ENCODE data around the gene NAV2.

The NAV2 gene, protein sequence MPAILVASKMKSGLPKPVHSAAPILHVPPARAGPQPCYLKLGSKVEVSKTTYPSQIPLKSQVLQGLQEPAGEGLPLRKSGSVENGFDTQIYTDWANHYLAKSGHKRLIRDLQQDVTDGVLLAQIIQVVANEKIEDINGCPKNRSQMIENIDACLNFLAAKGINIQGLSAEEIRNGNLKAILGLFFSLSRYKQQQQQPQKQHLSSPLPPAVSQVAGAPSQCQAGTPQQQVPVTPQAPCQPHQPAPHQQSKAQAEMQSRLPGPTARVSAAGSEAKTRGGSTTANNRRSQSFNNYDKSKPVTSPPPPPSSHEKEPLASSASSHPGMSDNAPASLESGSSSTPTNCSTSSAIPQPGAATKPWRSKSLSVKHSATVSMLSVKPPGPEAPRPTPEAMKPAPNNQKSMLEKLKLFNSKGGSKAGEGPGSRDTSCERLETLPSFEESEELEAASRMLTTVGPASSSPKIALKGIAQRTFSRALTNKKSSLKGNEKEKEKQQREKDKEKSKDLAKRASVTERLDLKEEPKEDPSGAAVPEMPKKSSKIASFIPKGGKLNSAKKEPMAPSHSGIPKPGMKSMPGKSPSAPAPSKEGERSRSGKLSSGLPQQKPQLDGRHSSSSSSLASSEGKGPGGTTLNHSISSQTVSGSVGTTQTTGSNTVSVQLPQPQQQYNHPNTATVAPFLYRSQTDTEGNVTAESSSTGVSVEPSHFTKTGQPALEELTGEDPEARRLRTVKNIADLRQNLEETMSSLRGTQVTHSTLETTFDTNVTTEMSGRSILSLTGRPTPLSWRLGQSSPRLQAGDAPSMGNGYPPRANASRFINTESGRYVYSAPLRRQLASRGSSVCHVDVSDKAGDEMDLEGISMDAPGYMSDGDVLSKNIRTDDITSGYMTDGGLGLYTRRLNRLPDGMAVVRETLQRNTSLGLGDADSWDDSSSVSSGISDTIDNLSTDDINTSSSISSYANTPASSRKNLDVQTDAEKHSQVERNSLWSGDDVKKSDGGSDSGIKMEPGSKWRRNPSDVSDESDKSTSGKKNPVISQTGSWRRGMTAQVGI (N-terminal part only)

DNA sequence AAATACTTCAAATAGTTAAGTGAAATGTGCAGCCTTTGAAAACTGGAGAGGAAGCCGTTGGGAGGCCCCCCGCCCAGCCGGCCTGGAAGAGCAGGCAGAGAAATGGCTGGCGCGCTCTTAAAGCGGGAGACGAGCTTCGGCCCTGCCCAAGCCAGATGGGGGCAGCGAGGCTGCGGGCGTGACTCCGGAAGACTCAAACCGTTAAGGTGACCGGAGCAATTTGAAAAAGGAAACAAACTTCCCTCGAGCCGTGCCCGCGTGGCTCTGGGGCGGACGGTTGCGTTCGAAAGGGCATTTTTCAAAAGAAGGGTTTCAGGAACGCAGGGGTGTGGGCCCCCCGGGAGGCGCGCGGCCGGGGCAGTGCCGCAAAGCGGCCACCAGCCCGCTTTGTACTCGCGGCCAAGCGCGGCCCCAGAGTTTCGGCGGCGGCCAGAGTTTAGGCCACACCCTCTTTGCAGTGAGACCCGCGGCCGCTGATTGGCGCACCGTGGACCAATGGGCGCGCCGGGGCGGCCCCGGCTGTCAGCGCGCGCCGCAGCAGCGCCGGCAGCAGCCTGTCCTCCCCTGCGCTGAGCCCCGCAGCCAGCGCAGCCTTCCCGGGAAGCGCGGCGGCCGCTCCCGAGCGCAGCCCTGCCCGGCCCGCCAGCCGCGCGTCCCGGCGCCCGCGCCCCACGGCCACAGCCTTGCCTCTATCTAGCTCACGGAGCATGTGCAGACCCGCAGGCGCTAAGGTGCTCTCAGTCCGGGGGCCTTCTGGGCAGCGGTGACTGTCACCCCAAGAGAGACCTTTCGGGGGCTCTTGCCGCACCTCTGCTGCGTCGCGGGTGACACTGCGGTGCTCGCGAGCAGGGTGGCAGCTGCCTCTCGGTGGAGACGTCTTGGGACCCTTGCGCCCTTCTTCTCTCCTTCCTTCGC lies at the start of gene NAV2:
Gene NAV2, plus strand, starts transcription at position 557 of the 915 bp plus-strand sequence. CDS start 859 bp downstream, outside the sequence.
- peak; percentile 82 for DNase-seq

DNA sequence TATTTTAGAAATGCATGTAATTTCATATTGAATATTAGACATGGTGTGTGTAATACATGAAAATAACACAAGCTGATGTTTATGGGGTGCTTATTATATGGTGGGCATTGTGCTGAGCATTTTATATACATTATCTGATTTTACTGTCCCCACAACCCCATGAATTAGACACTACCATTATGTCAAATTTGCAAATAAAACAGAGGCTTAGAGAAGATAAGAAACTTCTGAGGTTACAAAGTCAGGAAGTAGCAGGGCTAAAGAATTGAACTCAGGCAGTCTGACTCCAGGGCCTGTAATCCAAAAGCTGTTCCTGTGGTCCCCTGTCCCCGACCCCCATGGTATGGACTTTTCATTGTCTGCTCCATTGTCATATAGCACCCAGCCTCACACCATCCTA lies 49.4 kb upstream of the NAV2 start:
- DNase-seq, result no peak

DNA sequence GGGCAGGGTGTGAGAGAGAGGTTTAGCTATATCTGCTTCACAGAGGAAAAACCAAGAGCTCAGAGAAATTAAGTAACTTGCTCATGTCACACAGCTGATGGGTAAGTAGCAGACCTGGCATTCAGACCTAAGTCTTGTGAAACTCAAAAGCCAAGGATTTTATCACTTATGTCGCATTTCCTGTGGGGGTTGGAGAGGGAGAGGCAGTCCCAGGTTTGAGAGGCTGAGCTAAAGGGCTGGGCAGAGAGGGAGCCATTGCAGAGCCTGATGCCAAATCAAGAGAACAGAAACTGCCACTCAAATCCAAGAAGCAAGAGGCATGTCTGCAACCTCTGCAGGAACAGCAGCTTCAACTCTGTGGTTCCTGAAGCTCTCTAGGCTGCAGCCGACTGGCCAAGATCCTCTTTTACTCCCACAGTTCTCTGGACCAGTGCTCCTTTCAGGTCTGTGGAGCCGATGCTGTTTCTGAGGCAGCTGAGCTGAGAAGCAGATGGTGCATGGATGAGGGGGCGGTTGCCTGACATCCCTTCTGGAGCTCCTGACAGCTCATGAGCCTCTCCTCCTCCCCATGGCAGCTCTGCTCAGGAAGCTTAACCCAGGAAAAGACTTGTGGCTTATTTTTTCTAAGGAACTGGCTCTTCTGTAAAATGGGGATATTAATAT lies 47.6 kb upstream of the NAV2 start:
- DNase-seq, result no peak

DNA sequence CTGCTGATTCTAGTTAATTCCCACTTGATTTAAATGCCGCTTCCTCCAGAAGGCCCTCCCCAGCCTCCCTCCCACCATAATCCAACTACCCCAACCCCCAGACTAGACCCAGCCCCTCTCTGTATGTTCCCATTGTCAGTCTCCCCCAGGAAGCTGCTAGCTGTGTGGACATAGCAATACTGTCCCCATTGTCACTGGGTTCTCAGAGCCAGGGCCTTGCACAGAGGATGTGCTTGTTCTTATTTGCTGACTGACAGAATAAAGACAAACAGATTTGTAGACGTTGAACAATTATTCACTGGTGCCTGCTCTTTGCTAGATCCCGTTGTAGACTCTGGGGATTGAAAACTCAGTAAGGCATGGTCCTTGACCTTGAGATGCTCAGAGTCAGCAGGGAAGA lies 45.7 kb upstream of the NAV2 start:
- no peak for DNase-seq

DNA sequence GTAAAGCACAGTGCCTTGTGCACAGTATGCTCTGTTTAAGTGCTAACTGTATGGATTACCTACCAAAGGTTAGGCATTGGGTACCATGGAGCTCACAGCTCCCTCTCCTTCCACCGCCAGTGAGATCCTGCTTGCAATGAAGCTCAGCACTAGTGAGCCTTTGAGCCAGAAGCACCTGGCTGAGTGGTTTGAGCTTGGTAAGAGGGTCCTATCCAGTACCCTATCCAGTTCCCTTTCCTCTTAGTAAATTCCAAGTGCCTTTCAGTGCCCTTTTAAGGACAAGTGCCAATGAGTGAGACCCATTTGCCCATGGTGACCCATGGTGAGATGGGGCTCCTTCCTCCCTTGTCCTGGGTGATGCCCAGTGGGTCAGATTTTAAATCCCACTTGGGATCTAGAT lies 43.1 kb upstream of the NAV2 start:
- no peak for DNase-seq

DNA sequence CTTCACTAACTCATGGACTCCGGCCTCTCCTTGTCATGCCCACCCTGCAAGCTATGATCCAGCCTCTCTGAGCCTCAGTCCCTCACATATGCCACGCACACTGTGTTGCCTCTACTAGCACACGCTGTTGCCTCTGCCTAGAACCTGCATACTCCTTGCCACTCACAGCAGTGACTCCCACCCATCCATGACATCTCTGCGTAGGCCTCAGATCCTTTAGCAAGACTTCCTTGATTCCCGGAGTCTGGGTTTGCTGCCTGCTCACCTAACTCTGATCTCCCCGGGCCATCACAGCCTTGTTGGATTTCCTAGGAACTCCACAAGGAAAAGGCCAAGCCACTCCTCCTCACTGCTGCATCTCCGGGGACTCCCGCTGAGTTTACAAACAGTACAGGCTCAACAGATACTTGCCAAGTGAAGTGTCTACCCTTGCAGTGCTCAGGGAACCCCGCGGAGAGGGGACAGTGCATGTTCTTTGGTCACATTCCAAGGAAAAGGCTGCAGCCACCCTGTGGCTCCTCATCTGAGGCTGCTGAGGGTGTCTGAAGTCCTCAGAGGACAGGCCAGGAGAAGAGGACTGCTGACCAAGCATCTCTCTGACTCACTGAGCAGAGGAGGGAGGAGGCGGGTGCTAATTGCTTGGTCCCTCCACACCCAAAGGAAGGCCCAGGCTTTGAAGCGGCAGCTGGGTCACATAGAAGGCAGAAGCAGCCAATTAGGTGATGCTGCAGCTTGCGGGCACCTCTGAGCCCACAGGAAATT lies 42.4 kb upstream of the NAV2 start:
- DNase-seq, result no peak

DNA sequence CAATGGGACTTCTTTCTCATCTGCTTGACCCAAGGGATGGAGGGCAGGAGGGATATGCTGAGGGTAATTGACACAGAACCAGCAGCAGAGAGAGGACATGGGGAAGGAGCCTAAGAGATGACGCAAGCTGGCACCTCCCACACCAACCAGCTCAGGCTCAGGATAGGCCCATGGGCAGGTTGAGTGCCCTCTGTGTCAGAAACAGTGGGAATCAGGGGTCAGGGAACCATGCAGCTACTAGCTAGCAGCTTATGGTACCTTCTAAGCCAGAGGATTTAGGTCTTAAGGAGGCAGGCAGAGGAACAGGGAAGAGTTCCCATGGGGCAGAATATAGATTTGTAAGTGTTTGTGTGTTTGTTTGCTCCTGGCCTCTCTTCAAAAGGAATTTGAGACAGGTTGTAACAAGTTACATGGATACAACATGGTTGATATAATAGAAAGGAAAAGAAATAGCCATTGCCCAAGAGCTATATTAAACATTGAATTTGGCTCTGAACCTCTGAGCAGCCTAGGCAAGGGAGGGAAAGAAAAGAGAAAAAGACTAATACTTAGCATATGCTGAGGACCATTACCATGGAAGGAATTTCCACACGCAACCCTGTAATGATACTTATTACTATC lies 39.9 kb upstream of the NAV2 start:
- no peak for DNase-seq

DNA sequence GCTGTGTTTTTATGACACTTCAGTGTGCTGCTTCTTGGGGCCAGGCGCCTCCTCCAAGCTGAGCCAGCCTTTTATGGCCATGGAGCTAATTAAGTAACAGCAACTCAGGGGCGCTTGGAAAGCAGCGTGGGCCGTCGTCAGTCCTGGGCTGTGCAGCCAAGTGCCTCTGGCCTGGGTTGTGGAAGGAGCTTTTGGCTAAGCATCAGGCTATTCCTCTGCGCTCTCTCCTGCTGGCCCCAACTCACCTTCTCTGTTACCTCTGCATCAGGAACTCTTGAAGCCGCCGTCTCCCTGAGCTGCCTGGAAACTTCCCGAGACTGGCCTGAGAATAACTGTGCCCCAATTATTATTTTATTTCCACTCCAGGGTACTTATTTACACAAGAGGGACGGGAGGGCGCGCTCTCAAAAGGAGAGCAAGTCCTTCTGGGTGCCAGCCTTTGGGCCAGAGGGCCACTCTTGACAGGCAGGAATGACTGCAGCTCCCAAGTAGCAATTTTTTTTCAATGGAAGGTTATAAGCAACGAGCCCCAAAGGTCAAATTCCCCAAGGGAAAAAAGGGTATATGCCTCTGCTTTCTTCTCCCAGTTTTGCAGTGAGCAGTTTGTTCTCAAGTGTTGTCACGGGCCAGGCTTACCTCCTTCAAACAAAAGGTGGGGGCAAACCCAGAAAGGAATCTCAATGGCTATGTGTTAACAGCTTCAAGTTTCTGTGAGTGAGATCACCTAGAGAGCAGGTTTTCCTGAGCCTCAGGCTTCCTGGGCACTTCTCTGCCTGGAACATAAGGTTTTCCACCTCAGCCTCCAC lies 38.5 kb upstream of the NAV2 start:
- DNase-seq, result no peak

DNA sequence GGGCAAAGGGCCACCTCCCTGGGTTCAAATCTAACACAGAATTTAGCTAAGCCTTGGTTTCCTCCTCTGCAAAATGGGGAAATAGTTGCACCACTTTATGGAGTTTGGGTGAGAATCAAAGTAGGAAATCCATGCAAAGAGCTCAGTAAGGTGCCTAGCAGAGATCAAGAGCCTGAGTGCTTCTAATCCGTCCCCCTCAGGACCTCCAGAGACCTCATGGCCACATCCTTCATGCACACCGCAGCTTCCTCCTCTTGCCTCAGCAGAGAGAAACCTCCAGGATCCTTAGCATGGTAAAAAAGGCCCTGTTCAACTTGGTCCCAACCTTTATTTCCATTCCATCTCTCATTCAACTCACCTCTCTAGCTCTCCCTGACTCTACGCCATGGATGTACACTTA lies 37.8 kb upstream of the NAV2 start:
- no peak for DNase-seq

DNA sequence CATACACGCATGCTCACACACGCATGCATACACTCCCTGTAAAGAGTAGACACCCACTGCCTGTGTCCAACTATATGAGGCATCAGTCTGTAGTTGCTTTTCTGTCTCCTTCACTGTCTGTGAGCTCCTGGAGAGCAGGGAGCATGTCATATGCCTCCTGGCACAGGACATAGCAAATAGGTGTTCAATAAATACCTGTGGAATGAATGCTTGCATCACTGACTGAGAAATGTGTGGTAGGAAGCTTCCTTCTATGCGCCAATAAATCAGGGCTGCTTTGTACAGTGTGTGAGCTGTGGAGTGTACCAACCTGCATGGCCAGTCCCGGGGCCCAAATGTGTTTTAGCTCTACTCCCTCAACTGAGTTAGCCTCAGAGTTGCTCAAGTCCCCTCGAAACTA lies 37.2 kb upstream of the NAV2 start:
- no peak for DNase-seq

DNA sequence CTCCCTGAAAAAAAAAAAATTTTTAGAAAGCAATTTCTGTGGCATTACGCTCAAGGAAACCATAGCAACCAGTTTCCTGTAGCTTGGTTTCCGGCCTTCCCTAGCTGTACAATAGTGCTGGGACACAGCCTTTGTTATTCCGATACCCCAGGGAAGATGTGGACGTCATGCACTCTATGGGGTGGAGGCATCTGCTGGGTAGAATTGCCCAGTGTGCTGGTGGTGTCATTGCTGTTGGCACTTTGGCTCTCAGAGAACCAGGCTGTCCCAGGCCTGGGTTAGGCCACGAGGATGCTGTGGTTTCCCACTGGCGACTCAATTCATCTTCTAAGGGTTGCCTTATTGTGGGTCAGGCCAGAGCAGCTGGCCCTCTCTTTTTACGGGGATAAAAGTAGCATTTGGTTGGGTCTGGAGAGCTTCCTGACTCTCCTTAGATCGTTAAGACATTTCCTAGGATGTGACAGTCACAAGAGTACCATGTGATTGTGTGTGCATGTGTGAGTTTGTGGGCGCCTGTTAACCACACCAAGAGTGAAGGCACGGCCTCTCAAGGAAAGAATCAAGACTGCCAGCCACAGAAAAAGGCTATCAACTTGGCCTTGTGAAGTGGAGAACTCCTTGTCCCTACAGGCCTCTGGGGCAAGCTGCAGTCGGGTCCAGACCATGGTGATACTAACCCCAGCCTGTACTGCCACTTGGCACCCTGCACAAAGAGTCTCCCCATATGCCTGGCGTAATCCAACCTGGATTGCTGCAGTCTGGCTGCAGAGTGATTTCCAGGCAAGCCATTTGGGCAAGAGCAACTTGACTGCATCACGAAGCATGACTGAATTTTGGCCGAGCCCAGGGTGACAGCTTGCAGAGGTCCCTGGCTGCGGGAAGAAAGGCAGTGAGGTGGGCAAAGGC lies 35.9 kb upstream of the NAV2 start:
- DNase-seq, result no peak

DNA sequence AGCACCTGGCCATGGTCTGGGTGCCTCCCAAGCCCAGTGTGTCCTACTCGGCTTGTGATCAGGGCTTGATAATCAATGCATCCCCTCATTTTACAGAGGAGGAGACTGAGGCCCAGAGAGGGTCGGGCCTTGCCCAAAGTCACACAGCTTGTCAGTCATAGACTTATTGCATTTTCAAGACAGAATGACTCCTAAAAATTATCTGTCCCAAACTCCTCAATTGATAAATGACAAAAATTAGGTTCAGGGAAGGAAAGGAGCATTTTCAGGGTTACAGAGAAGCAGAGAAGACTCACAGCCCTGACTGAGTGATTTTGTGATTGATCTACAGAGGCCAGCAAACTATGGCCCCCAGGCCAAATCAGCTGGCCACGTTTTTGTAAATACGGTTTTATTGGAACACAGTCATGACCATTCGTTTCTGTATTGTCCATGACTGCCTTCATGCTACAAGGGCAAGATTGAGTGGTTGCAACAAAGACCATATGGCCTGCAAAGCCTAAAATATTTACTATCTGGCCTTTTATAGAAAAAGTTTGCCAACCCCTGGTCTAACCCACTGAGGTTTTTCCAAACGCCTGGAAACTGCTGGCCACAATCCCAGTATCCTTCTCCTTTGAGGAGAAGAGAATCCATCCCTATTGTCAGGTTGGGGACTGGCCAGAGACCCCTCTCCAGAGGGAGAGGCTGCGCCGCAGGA lies 35.1 kb upstream of the NAV2 start:
- no peak for DNase-seq

DNA sequence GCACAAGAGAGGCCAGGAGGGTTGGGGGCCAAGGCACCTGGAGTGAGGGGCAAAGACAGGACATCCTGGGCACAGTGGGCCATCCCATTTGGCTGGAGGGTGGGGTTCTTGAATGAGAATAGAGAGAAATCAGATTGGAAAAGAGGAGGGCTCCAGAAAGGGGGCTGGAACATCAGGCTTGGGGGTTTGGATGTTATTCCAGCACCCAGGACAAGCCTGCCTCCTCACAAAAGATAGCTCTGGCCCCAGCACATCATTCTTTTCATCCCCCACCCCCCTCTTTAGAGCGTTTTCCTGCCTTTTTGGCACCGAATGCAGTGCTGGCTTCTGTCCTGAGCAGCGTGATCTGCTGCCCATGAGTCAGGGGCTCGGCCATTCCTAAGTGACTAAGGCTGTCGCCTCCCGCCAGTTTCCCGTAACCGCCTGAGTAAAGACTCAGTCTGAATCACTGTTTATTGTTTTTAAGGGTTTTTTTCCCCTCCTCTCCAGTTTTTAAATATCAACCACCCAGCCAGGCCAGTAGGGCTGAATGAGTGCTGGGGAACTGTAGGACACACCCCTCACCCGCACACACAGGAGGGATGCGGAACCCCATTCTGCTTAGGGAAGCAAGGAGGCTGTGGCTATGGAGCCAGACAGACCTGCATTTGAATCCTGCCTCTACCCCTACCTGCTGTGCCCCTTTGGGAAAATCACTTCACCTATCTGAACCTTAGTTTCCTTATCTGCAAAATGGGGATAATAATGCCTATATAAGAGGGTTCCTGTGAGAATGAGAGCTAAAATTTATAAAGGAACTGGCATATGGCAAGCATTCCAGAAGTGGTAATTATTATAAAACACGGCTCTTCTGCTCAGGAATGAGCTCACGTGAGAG lies 32.4 kb upstream of the NAV2 start:
- no peak for DNase-seq

DNA sequence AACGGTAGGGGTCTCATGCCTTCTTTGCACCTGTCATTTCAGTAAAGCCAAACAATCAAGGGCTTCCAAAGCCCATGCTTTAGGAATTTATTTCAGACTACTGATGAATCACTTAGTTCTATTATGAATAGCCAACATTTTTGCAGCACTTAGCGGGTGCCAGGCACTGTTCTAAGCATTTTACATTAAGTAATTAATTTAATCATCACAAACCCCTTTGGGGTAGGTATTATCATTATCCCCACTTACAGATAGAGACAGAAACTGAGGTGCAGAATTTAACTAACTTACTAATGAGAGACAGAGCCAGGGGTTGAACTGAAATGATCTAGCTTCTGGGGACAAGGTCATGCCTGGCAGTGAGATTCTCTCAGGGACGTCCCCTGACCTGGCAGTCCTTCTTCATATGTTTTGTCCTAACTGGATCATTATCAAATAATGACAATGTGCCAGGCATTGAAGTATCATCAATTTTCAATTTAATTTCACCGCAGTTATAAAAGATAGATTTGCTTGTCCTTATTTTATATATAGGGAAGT lies 31.7 kb upstream of the NAV2 start:
- no peak for DNase-seq

DNA sequence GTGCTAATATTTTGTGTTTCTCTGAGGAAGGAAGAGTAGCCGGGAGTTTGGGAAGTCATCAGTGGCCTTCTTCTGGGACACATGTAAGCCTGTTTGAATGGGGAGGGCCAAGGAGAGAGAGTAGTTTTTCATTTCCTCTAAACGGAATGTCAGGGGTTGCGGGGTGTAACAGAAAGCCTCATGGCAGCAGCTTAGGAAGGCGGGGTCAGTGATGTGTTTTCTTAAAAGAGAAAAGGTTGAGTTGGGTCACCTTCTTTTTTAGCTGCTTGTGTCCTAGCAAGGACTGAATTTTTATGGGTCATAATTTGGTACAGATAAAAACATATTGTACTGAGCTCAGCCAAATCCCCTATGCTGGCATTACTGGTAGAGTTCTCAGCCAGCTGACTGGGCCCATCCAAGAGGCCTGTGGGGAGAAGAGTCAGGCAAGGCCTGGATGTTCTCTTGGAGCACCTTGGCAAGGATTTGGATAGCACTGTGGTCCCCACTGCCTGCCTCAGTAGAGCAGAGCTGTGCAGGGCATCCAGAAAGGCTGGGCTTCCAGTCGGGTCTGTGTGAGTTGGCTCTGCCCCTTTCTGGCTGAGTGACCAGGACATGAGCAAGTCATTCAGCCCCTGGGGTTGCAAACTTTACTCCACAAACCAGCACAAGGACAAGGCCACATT lies 29.4 kb upstream of the NAV2 start:
- no peak for DNase-seq

DNA sequence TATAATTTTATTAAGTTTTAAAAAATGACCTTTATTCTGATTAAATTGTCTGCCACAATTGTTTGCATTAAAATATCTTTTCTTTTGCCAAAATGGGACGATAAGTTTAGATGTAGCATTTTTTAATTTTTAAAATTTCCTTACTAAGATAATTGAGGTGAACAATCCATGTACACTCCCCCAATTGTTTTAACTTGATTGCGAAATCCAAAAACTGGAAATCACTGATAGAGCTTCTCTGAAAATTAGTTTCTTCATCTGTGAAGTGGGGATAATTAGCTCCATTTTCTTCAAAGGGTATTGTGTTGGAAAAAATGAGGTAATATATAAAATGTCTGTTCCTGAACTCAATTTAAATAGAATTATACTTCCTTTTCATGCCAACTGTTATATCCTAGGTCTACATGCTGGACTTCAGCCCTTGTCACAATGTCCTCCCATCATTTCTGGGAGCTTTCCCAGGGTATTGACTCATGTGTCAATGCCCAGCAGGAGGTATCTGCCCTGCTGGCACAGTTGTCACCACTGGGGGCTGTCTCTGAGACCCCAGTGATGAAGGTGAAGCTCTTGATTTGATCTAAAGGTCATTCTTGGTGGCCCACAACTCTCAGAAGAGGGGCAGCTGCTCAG lies 28.7 kb upstream of the NAV2 start:
- DNase-seq, result no peak

Measured in stimulated activated CD4-positive, alpha-beta T cell treated with anti-CD3 and anti-CD28 coated beads, Interleukin-15, amount 100 ng/mL, for 24 hours (primary cell).